Lower lobe of right lung (tissue), 2 donors: ENCODE measurements around the gene DBN1. TPM values are rescaled to one million over a fixed set of nuclear protein-coding genes. Genes with fewer than 3 reads are reported as not detected.

ENCODE experiments used
- ATAC-seq, 2 donors: fragments of 200-7000 bp; cut with Tn5 transposase; one replicate each; pipeline ENCODE4 v1.9.1; 2020 to 2022; ENCODE audit warnings: mild to moderate bottlenecking in 2 of 2, moderate library complexity in 2 of 2
- DNase-seq: peaks from one replicate; pipeline ENCODE4 v3.0.0-alpha.2; 2020
- H3K27ac ChIP-seq: fragments of 200-600 bp; one replicate; pipeline ENCODE4 v1.8.0; 2022
- H3K27me3 ChIP-seq: fragments of 200-600 bp; one replicate; pipeline ENCODE4 v1.8.0; 2022; ENCODE audit warnings: low read depth
- H3K36me3 ChIP-seq: fragments of 200-600 bp; one replicate; pipeline ENCODE4 v1.8.0; 2022; ENCODE audit warnings: mild to moderate bottlenecking
- H3K4me1 ChIP-seq: fragments of 200-600 bp; one replicate; pipeline ENCODE4 v1.8.0; 2022
- H3K4me3 ChIP-seq: fragments of 200-600 bp; one replicate; pipeline ENCODE4 v1.8.0; 2022; ENCODE audit warnings: mild to moderate bottlenecking
- H3K9me3 ChIP-seq: fragments of 200-600 bp; one replicate; pipeline ENCODE4 v1.8.0; 2022
- intact Hi-C: fragments of 100-400 bp; cut with DNase I; formaldehyde crosslinking; loops from one replicate; pipeline ENCODE4 v1.11.0; 2022
- total RNA-seq: library from RNA; stranded (reverse); fragmentation: NEBNext Ultra II Directional; extraction: Animal tissue kit (Norgen Biotek cat#: 25700); gene quantifications from one replicate; pipeline ENCODE4 v1.2.1, GENCODE V29; 2021
- TF ChIP-seq, protein P1 (sequence below): fragments of 200-600 bp; IDR thresholded peaks from one replicate; pipeline ENCODE4 v1.8.0; 2022; ENCODE audit warnings: antibody characterized with exemption, mild to moderate bottlenecking
- donor health status: DM: no; HTN: yes; CAD: no; lungs with severe emphysema.

The DBN1 gene
- total RNA-seq, 1 donor from 2014 or later: 23.1 TPM

DNA sequence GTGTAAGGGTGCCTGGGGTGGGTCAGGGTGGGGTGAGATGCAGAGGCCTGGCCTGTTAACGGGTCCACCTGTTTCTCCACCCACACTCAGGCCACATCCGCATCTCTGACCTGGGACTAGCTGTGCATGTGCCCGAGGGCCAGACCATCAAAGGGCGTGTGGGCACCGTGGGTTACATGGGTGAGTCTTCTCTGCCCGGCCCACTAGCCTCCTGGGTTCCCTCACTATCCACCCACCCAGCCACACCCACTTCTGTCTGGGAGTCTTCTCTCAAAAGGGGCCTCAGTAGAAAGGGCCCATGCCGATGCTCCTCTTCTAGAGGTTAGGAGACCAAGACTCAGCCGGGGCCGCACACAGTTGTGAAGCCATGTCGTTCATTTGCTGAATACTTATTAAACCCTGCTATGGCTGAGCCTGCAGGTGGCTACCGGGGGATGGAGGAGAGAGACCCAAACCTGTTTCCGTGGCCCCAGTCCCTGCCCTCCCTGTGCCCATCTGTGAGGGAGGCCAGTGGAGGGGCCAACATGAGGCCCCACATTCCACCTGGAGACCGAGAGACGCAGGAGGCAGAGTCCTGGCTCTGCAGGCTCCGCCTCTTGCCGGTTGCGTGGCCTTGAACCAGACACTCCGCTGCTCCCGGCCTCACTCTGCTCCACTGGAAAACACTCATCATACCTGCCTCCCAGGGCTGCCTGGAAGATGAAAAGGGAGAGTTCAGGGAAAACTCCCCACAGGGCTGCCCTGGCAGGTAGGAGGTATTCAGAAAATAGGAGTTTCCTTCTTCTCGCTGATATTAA lies 38.3 kb downstream of the DBN1 start:
- ATAC-seq (no peak), DNase-seq (no peak)
- intact Hi-C loops: no loop called here

DNA sequence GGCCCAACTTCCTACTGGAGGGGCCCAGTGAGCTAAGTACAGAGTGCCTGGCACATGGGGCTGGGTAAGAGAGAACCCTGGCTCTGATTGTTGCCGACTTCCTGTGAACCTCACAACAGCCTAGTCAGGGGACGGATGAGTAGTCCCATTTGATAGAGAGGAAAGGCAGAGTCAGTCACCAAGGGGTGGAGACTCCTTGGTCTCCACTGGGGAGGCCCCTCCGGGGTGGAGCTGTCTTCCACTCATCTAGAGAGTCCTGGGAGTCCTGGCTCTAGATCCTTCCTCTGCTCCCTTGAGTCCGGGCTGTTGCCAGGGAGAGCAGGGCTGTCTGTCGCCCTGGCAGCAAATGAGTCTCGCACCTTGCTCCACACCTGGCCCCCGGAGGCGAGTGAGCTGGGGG lies 39.0 kb downstream of the DBN1 start:
- Histone ChIP-seq H3K4me3 (no peak overlapping the region), H3K4me1 (peaks cover 35% of the 10 kb centered on the region), H3K27ac (no peak overlapping the region), H3K36me3 (peaks cover 82% of the 10 kb centered on the region), H3K27me3 (no peaks in the 10 kb centered on the region), H3K9me3 (no peaks in the 10 kb centered on the region)
- ATAC-seq (no peak), DNase-seq (no peak)
- TF ChIP-seq, protein P1, sequence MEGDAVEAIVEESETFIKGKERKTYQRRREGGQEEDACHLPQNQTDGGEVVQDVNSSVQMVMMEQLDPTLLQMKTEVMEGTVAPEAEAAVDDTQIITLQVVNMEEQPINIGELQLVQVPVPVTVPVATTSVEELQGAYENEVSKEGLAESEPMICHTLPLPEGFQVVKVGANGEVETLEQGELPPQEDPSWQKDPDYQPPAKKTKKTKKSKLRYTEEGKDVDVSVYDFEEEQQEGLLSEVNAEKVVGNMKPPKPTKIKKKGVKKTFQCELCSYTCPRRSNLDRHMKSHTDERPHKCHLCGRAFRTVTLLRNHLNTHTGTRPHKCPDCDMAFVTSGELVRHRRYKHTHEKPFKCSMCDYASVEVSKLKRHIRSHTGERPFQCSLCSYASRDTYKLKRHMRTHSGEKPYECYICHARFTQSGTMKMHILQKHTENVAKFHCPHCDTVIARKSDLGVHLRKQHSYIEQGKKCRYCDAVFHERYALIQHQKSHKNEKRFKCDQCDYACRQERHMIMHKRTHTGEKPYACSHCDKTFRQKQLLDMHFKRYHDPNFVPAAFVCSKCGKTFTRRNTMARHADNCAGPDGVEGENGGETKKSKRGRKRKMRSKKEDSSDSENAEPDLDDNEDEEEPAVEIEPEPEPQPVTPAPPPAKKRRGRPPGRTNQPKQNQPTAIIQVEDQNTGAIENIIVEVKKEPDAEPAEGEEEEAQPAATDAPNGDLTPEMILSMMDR: no peak
- intact Hi-C loops: no loop called here

More for the DNA sequence above, 38.3 kb downstream of the DBN1 start:
- Histone ChIP-seq H3K4me1 (peaks cover 28% of the 10 kb centered on the region), H3K4me3 (no peak overlapping the region), H3K27ac (no peak overlapping the region), H3K27me3 (no peaks in the 10 kb centered on the region), H3K36me3 (peaks cover 87% of the 10 kb centered on the region), H3K9me3 (no peaks in the 10 kb centered on the region)
- TF ChIP-seq, protein P1: no peak

DNA sequence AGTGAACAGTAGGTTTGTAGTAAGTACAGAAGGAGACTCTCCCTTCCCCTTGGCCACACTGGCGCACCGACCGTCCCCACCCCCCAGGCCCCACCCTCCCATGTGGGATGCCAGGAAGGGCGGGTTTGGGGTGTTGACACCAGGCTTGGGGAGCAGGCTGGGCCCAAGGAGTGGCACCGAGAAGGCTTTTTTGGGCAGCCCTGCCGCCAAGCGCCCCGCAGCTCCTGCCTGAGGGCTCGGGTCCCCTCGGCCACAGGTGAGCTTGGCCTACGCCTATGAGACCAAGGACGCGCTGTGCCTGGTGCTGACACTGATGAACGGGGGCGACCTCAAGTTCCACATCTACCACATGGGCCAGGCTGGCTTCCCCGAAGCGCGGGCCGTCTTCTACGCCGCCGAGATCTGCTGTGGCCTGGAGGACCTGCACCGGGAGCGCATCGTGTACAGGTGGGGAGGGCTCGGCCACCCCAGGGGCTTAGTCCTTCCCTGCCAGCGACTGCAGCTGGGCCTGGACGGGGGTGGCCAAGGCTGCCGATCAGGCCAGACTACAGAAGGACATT lies 39.7 kb downstream of the DBN1 start:
- Histone ChIP-seq H3K36me3 (peaks cover 78% of the 10 kb centered on the region), H3K4me1 (peaks cover 42% of the 10 kb centered on the region), H3K27me3 (no peaks in the 10 kb centered on the region), H3K4me3 (no peak overlapping the region), H3K9me3 (no peaks in the 10 kb centered on the region), H3K27ac (no peak overlapping the region)
- ATAC-seq (no peak), DNase-seq (no peak)
- intact Hi-C loops: no loop called here
- TF ChIP-seq, protein P1: no peak

DNA sequence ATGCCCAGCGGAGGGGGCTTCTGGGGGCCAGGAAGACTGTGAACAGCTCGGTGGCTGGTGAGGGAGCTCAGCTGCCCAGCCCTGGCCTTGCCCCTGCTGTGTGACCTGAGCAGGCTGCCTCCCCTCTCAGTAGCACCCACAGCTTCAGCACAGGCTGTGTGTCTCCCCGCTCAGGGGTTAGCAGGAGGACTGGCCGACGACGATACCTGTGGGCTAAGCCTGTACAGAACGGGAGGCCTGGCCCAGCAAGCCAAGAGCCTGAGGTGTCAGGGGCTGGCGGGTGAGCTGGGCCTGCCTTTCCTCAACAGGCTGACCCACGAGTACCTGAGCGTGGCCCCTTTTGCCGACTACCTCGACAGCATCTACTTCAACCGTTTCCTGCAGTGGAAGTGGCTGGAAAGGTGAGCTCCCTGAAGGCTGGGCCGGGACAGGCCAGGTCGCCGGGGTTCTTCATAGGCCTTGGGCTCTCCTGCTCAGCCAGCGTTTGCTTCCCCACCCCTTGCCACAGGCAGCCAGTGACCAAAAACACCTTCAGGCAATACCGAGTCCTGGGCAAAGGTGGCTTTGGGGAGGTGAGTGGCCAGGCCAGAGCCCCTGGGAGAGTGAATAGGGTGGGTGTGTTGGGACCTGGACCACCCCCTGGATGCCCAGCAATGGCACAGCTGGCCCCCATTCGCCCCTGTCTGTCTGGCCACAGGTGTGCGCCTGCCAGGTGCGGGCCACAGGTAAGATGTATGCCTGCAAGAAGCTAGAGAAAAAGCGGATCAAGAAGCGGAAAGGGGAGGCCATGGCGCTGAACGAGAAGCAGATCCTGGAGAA lies 40.4 kb downstream of the DBN1 start:
- Histone ChIP-seq H3K27me3 (no peaks in the 10 kb centered on the region), H3K9me3 (no peaks in the 10 kb centered on the region), H3K4me3 (no peak overlapping the region), H3K36me3 (peaks cover 72% of the 10 kb centered on the region), H3K27ac (no peak overlapping the region), H3K4me1 (peaks cover 48% of the 10 kb centered on the region)
- TF ChIP-seq, protein P1: no peak
- no peak for ATAC-seq
- DNase-seq: no peak
- intact Hi-C loops: no loop called here

DNA sequence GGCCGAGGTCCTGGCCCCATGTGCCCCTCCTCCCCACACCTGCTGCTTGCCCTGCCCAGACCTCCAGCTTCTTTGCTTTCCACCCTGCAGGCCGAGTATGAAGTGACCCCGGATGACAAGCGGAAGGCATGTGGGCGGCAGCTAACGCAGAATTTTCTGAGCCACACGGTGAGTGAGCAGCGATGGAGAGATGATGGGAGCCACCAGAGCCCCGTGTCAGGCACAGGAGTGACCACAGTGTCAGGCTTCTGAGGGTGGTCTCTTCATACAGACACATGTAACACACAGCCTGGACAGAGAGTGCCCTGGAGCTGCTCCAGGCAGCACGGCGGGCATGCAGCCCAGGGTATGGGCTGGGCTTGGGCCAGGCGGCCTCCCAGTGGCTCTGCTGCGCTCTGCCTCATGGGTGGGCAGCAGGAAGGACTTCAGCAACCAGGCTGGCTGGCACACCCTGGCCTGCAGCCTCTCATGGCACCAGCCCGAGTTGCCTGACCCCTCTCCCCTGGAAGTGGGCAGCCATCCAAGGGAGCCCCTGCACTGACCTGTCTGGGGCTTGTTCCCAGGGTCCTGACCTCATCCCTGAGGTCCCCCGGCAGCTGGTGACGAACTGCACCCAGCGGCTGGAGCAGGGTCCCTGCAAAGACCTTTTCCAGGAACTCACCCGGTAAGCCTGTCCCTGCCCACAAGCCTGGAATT lies 41.1 kb downstream of the DBN1 start:
- Histone ChIP-seq H3K9me3 (no peaks in the 10 kb centered on the region), H3K4me3 (no peak overlapping the region), H3K27me3 (no peaks in the 10 kb centered on the region), H3K4me1 (peaks cover 56% of the 10 kb centered on the region), H3K36me3 (peaks cover 64% of the 10 kb centered on the region), H3K27ac (peak overlapping the region; percentile 90)
- ATAC-seq: no peak
- no peak for DNase-seq
- TF ChIP-seq, protein P1: no peak
- intact Hi-C loops: no loop called here
